ENCODE measurements around the gene SORBS1. TPM values are rescaled to one million over a fixed set of nuclear protein-coding genes. Genes with fewer than 3 reads are reported as not detected.

Gene SORBS1
- total RNA-seq, 1 donor from 2014 or later: 416 TPM

DNA sequence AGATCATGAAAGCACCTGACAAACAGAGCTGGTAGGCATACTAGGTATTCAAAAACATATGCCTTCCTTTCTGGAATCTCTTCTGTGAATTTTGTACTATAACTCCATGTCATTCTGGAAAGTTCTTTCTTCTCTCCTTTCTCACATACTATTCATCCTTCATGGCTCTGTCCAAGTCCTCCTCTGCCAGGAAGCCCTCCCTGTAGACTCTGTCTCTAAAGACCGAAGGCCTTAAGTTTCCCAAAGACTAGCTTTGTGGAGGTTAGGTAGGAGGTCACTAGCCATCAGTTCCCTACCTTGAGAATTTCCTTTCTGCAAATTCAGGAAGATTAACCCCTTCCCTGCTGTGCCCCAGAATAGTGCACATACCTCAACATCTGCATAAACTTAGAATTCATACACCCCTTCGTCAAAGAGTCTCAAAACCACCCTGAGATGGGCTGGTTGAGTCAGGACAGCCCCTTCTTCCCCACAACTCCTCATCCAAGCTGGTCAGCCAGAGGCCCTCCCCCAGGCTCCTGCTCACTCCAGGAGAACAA lies 20.6 kb downstream of the SORBS1 start:
- peaks cover 66 to 96% of the 10 kb centered on the region in 2 donors for H3K4me1 ChIP-seq
- peaks cover 4 to 20% of the 10 kb centered on the region in 2 donors for H3K36me3 ChIP-seq
- DNase-seq (ENCODE audit: low spot score in 2 of 2): no peak
- intact Hi-C loops (cut with DNase I): no loop called here
- TF ChIP-seq, protein P1, sequence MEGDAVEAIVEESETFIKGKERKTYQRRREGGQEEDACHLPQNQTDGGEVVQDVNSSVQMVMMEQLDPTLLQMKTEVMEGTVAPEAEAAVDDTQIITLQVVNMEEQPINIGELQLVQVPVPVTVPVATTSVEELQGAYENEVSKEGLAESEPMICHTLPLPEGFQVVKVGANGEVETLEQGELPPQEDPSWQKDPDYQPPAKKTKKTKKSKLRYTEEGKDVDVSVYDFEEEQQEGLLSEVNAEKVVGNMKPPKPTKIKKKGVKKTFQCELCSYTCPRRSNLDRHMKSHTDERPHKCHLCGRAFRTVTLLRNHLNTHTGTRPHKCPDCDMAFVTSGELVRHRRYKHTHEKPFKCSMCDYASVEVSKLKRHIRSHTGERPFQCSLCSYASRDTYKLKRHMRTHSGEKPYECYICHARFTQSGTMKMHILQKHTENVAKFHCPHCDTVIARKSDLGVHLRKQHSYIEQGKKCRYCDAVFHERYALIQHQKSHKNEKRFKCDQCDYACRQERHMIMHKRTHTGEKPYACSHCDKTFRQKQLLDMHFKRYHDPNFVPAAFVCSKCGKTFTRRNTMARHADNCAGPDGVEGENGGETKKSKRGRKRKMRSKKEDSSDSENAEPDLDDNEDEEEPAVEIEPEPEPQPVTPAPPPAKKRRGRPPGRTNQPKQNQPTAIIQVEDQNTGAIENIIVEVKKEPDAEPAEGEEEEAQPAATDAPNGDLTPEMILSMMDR (IDR thresholded peaks at IDR 0.05): no peak
- peak overlapping the region in 1 of 2 donors; percentile 50 for H3K4me3 ChIP-seq
- H3K27ac ChIP-seq: peak overlapping the region; percentile 85 to 87
- H3K9me3 ChIP-seq: no peaks in the 10 kb centered on the region
- H3K27me3 ChIP-seq: no peaks in the 10 kb centered on the region

- TF ChIP-seq, protein P1 (IDR thresholded peaks at IDR 0.05): no peak
- Histone ChIP-seq H3K27ac (peak overlapping the region; percentile 85 to 87), H3K4me1 (peaks cover 60 to 96% of the 10 kb centered on the region in 2 donors), H3K4me3 (peak overlapping the region in 1 of 2 donors; percentile 50), H3K36me3 (peaks cover 3 to 15% of the 10 kb centered on the region in 2 donors), H3K9me3 (no peaks in the 10 kb centered on the region), H3K27me3 (no peaks in the 10 kb centered on the region)
- no peak for DNase-seq (ENCODE audit: low spot score in 2 of 2)
- intact Hi-C loops (cut with DNase I): loop anchor here (2.0 kb wide), 1 partner anchor 15 kb away; no protein-coding TSS in a partner anchor
These were observed 21.4 kb downstream of the SORBS1 start for GRCh38 chr10:95539560-95540284.

GRCh38 chr10:95538412-95538811 lies 22.8 kb downstream of the SORBS1 start:
- no peaks in the 10 kb centered on the region for H3K27me3 ChIP-seq
- H3K9me3 ChIP-seq: no peaks in the 10 kb centered on the region
- intact Hi-C loops (cut with DNase I): loop anchor here (2.0 kb wide), 1 partner anchor 16 kb away; no protein-coding TSS in a partner anchor
- H3K4me1 ChIP-seq: peaks cover 48 to 97% of the 10 kb centered on the region in 2 donors
- no peak for DNase-seq (ENCODE audit: low spot score in 2 of 2)
- H3K36me3 ChIP-seq: peaks cover 0 to 19% of the 10 kb centered on the region in 2 donors
- TF ChIP-seq, protein P1 (IDR thresholded peaks at IDR 0.05): no peak
- H3K4me3 ChIP-seq: peak overlapping the region; percentile 7 to 32
- H3K27ac ChIP-seq: peak overlapping the region; percentile 85 to 87

DNA sequence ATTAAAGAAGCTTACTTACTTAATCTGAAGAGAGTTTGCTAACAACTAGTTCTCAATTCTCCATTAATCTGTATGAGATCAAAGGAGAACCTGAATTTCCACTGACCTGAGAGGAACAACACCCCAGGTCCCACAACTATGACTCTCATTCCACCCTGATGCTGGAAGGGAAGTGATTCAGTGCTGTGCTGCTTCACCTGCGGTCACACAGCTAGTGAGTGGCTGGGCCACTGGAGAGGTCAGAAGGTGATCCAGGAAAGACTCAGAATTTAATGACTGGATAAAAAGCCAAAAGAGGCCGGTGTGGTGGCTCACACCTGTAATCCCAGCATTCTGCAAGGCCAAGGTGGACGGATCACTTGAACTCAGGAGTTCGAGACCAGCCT lies 23.6 kb downstream of the SORBS1 start:
- Histone ChIP-seq H3K27ac (peak overlapping the region; percentile 85 to 87), H3K4me1 (peaks cover 44 to 92% of the 10 kb centered on the region in 2 donors), H3K9me3 (no peaks in the 10 kb centered on the region), H3K27me3 (no peaks in the 10 kb centered on the region), H3K4me3 (peak overlapping the region in 1 of 2 donors; percentile 32), H3K36me3 (peaks cover under 1 to 21% of the 10 kb centered on the region in 2 donors)
- TF ChIP-seq, protein P1 (IDR thresholded peaks at IDR 0.05): no peak
- intact Hi-C loops (cut with DNase I): no loop called here
- DNase-seq (ENCODE audit: low spot score in 2 of 2): no peak

- Histone ChIP-seq H3K27me3 (no peaks in the 10 kb centered on the region), H3K9me3 (no peaks in the 10 kb centered on the region), H3K4me1 (peaks cover 45 to 92% of the 10 kb centered on the region in 2 donors), H3K4me3 (peak overlapping the region in 1 of 2 donors; percentile 32), H3K27ac (peak overlapping the region; percentile 85 to 87), H3K36me3 (peaks cover 3 to 26% of the 10 kb centered on the region in 2 donors)
- intact Hi-C loops (cut with DNase I): no loop called here
- TF ChIP-seq, protein P1 (IDR thresholded peaks at IDR 0.05): no peak
- DNase-seq (ENCODE audit: low spot score in 2 of 2): no peak
These were observed 24.2 kb downstream of the SORBS1 start for GRCh38 chr10:95536894-95537541.

All from ascending aorta (tissue), 2 donors.